Measurements from ENCODE around the gene FGD1.
"Not testable (repeated sequence)": the region's sequence is repeated elsewhere in the genome, so short reads cannot be mapped to it uniquely, and the experiment has no call there.

FGD1 gene

GRCh38 chrX:54495814-54496516, at the start of gene FGD1:
FGD1 (minus strand) TSS chrX:54496234; CDS start chrX:54495432, 802 bp downstream.
- FAIRE-seq: no peak

GRCh38 chrX:54542239-54542638, 46.2 kb upstream of the FGD1 start:
- FAIRE-seq: not testable (repeated sequence)

GRCh38 chrX:54540289-54540688, 44.3 kb upstream of the FGD1 start:
- FAIRE-seq: no peak

GRCh38 chrX:54534271-54534670, 38.2 kb upstream of the FGD1 start:
- FAIRE-seq: no peak

- FAIRE-seq: no peak
Observed at GRCh38 chrX:54530357-54530900, 34.4 kb upstream of the FGD1 start.

- FAIRE-seq: no peak
Observed at GRCh38 chrX:54529552-54530356, 33.7 kb upstream of the FGD1 start, which contains the start of gene GNL3L. GNL3L (plus strand) TSS chrX:54530219; CDS start chrX:54532567, 2,348 bp downstream.

- FAIRE-seq: no peak
Observed at GRCh38 chrX:54529151-54529550, 33.1 kb upstream of the FGD1 start.

- FAIRE-seq: no peak
Observed at GRCh38 chrX:54509400-54509799, 13.4 kb upstream of the FGD1 start.

- FAIRE-seq: no peak
Observed at GRCh38 chrX:54496936-54497335, 902 bp upstream of the FGD1 start.

GRCh38 chrX:54496517-54496852, 451 bp upstream of the FGD1 start:
- no peak for FAIRE-seq

- FAIRE-seq: no peak
Observed at GRCh38 chrX:54494989-54495813, 833 bp downstream of the FGD1 start.

- FAIRE-seq: no peak
Observed at GRCh38 chrX:54494166-54494988, 1.7 kb downstream of the FGD1 start.

- FAIRE-seq: no peak
Observed at GRCh38 chrX:54492340-54492739, 3.7 kb downstream of the FGD1 start.

GRCh38 chrX:54489819-54490218, 6.2 kb downstream of the FGD1 start:
- not testable (repeated sequence) for FAIRE-seq

- FAIRE-seq: no peak
Observed at GRCh38 chrX:54484666-54485065, 11.4 kb downstream of the FGD1 start.

GRCh38 chrX:54483946-54484345, 12.1 kb downstream of the FGD1 start:
- FAIRE-seq: no peak

GRCh38 chrX:54482839-54483593, 13.0 kb downstream of the FGD1 start:
- no peak for FAIRE-seq

GRCh38 chrX:54479136-54480111, 16.6 kb downstream of the FGD1 start:
- FAIRE-seq: no peak

- no peak for FAIRE-seq
Observed at GRCh38 chrX:54473993-54474859, 21.8 kb downstream of the FGD1 start.

Data from A204.1 (cell line).